SK-N-SH (cell line): ENCODE data around the gene ACD.
A peak's percentile ranks its signal among the peaks of the same experiment; 100 is the strongest.

Experiments
- CHD2 ChIP-seq: fragments of 150-350 bp; IDR thresholded peaks from 2 replicates; pipeline ENCODE4 v1.6.1; 2018; ENCODE audit warnings: low read length; ENCODE audit not compliant: partially characterized antibody
- EP300 ChIP-seq, 2 experiments: IDR thresholded peaks; 2 replicates each; pipeline versions ENCODE4 v1.4.0 to v1.6.1; 2012; ENCODE audit warnings: borderline replicate concordance in 1 of 2, low read depth in 1 of 2, low read length in 1 of 2
- EZH2phosphoT487 ChIP-seq: fragments of 200-600 bp; sonication (generic); IDR thresholded peaks from 2 replicates; pipeline ENCODE4 v1.6.1; 2017; ENCODE audit warnings: low read depth, mixed run types, mild to moderate bottlenecking, antibody characterized with exemption, moderate library complexity, borderline replicate concordance
- MXI1 ChIP-seq: IDR thresholded peaks from 2 replicates; pipeline ENCODE4 v1.6.1; 2012; ENCODE audit warnings: mild to moderate bottlenecking, low read depth, low read length, improper control_type of control experiment
- POLR2AphosphoS5 ChIP-seq: IDR thresholded peaks from 2 replicates; pipeline ENCODE4 v1.6.1; 2012; ENCODE audit warnings: low read depth, low read length
- RAD21 ChIP-seq: IDR thresholded peaks from 2 replicates; pipeline ENCODE4 v1.6.1; 2012; ENCODE audit warnings: mild to moderate bottlenecking, low read length
- RFX5 ChIP-seq: IDR thresholded peaks from 2 replicates; pipeline ENCODE4 v1.6.1; 2012; ENCODE audit warnings: mild to moderate bottlenecking, improper control_type of control experiment, low read length
- SMC3 ChIP-seq: IDR thresholded peaks from 2 replicates; pipeline ENCODE4 v1.6.1; 2012; ENCODE audit warnings: low read depth, low read length, improper control_type of control experiment
- TCF12 ChIP-seq: IDR thresholded peaks from 2 replicates; pipeline ENCODE4 v1.4.0; 2012
- YY1 ChIP-seq: IDR thresholded peaks from 2 replicates; pipeline ENCODE4 v1.4.0; 2012; ENCODE audit warnings: low read depth, mild to moderate bottlenecking
- TF ChIP-seq, protein P1 (sequence below): fragments of 200-600 bp; sonication (generic); IDR thresholded peaks from 2 replicates; pipeline ENCODE4 v1.6.1; 2017; ENCODE audit warnings: antibody characterized with exemption, mild to moderate bottlenecking, moderate library complexity
- TF ChIP-seq, protein P2 (sequence below): fragments of 150-350 bp; IDR thresholded peaks from 2 replicates; pipeline ENCODE4 v1.6.1; 2017; ENCODE audit warnings: antibody characterized with exemption, low read length, low read depth, borderline replicate concordance
- TF ChIP-seq, protein P3 (sequence below): IDR thresholded peaks from 2 replicates; pipeline ENCODE4 v1.6.1; 2012; ENCODE audit warnings: mild to moderate bottlenecking, low read depth, low read length, moderate library complexity

GRCh38 chr16:67666559-67667452 lies 6.7 kb upstream of the ACD start, which contains the start of the genes C16orf86 and ENKD1:
- TF ChIP-seq POLR2AphosphoS5 (no peak), SMC3 (no peak), YY1 (no peak), RFX5 (no peak), EP300 (IDR thresholded peaks at IDR 0.05; ENCODE audit: borderline replicate concordance in 1 of 2, low read depth in 1 of 2, low read length in 1 of 2) (no peak), MXI1 (no peak), TCF12 (no peak), EZH2phosphoT487 (no peak), RAD21 (no peak), CHD2 (peak; percentile 90)
- TF ChIP-seq, protein P1, sequence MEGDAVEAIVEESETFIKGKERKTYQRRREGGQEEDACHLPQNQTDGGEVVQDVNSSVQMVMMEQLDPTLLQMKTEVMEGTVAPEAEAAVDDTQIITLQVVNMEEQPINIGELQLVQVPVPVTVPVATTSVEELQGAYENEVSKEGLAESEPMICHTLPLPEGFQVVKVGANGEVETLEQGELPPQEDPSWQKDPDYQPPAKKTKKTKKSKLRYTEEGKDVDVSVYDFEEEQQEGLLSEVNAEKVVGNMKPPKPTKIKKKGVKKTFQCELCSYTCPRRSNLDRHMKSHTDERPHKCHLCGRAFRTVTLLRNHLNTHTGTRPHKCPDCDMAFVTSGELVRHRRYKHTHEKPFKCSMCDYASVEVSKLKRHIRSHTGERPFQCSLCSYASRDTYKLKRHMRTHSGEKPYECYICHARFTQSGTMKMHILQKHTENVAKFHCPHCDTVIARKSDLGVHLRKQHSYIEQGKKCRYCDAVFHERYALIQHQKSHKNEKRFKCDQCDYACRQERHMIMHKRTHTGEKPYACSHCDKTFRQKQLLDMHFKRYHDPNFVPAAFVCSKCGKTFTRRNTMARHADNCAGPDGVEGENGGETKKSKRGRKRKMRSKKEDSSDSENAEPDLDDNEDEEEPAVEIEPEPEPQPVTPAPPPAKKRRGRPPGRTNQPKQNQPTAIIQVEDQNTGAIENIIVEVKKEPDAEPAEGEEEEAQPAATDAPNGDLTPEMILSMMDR, result no peak
- TF ChIP-seq, protein P2, sequence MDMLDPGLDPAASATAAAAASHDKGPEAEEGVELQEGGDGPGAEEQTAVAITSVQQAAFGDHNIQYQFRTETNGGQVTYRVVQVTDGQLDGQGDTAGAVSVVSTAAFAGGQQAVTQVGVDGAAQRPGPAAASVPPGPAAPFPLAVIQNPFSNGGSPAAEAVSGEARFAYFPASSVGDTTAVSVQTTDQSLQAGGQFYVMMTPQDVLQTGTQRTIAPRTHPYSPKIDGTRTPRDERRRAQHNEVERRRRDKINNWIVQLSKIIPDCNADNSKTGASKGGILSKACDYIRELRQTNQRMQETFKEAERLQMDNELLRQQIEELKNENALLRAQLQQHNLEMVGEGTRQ, result no peak
- TF ChIP-seq, protein P3, sequence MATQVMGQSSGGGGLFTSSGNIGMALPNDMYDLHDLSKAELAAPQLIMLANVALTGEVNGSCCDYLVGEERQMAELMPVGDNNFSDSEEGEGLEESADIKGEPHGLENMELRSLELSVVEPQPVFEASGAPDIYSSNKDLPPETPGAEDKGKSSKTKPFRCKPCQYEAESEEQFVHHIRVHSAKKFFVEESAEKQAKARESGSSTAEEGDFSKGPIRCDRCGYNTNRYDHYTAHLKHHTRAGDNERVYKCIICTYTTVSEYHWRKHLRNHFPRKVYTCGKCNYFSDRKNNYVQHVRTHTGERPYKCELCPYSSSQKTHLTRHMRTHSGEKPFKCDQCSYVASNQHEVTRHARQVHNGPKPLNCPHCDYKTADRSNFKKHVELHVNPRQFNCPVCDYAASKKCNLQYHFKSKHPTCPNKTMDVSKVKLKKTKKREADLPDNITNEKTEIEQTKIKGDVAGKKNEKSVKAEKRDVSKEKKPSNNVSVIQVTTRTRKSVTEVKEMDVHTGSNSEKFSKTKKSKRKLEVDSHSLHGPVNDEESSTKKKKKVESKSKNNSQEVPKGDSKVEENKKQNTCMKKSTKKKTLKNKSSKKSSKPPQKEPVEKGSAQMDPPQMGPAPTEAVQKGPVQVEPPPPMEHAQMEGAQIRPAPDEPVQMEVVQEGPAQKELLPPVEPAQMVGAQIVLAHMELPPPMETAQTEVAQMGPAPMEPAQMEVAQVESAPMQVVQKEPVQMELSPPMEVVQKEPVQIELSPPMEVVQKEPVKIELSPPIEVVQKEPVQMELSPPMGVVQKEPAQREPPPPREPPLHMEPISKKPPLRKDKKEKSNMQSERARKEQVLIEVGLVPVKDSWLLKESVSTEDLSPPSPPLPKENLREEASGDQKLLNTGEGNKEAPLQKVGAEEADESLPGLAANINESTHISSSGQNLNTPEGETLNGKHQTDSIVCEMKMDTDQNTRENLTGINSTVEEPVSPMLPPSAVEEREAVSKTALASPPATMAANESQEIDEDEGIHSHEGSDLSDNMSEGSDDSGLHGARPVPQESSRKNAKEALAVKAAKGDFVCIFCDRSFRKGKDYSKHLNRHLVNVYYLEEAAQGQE, result no peak
